Activated CD4-positive, alpha-beta T cell treated with anti-CD3 and anti-CD28 coated beads, Interleukin-10, Interleukin-2, amounts not matched to agents 100 ng/mL and 50 ng/mL, durations not matched to agents 16 hours and 8 hours (primary cell): ENCODE results near the gene DPP7.

Source experiments
- DNase-seq: peaks from one replicate; pipeline ENCODE4 v3.0.0-alpha.2; 2020

DPP7 gene

DNA sequence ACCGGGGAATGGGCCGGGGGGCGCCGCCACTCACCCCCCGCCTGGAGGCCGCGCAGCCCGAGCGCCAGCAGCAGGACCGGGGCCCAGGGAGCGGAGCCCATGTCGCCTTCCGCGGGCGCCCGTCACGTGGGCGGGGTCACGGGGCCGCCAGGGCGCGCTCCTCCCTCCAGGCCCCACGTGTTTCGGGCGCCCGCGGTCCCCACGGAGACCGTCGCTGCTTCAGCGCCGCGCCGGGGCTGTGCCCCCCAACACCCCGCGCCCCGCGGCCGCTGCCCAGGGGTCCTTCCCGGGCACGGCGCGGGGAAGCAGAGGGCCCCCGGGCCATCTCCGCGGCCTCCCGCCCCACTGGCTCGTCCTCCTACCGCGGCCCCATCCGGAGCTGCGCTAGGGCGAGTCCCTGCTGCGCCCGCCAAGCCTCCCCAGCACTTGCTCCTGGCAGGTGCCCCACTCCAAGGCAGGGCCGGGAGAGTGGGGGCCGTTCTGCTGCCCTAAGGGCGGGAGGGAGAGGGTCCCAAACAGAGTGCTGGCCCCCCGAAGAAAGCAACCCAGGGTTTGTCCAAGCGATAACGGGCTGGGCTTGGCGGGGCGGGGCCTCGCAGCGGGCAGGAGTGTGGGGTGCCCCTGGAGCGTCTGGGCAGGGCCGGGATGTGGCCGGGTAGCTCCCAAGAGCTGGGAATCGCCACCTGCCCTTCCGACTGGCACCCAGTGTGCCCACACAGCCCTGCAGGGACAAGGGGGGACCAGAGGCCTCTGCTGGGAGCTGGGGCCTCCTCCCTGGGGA lies at the start of gene DPP7:
Gene DPP7 (minus strand): TSS at position 121 of the 781 bp plus-strand sequence. CDS start 20 bp downstream, at position 101.
- DNase-seq = peak; percentile 85

DNA sequence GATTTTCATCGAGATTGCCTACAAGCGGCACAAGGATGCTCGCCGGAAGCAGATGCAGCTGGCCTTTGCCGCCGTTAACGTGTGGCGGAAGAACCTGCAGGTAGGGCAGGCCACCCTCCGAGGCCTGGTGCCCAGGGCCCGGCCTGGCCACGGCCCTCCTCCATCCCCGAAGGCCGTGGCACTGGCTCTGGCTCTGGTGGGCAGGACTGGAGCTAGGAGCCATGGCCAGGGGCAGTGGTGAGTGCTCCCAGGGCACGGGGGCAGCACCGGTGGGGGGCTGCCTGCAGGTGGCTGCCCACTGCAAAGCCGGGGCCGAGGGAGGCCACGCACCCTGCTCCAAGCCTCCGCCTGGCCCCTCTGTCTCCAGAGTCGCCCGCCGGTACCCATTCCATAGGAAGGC lies 49.3 kb upstream of the DPP7 start:
- DNase-seq = no peak

DNA sequence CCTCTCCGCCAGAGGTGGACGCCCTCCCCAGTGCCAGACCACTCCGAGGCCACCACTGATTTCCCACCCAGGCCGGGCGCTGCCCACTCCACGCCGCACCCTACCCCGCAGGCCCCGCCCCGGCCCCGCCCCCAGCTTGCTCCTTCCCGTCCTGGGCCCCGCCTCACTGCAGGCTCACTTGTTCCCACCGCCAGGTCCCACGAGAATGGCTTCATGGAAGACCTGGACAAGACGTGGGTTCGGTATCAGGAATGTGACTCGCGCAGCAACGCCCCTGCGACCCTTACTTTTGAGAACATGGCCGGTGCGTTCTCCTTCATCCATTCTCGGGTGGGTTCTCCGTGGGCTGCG lies 48.8 kb upstream of the DPP7 start:
- DNase-seq = no peak

DNA sequence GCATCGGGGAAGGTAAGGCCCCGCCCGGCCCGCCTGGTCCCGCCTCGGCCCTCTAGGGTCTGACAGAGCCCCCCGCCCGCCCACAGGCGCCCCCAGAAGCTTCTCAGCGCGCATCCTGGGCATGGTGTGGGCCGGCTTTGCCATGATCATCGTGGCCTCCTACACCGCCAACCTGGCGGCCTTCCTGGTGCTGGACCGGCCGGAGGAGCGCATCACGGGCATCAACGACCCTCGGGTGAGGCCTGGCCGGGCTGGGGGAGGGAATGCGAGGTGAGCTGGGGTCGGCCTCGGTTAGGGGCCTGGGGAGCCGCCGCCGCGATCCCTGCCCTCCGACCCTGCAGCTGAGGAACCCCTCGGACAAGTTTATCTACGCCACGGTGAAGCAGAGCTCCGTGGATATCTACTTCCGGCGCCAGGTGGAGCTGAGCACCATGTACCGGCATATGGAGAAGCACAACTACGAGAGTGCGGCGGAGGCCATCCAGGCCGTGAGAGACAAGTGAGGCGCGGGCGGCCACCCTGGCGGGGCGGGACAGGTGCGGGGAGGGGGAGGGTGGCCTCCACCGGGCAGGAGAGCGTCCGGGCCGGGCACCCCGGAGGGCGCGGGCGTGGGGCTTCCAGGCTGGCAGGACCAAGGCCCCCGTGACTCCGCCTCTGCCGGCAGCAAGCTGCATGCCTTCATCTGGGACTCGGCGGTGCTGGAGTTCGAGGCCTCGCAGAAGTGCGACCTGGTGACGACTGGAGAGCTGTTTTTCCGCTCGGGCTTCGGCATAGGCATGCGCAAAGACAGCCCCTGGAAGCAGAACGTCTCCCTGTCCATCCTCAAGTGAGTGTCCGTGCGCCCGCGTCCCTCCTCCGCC lies 48.2 kb upstream of the DPP7 start:
- no peak for DNase-seq

DNA sequence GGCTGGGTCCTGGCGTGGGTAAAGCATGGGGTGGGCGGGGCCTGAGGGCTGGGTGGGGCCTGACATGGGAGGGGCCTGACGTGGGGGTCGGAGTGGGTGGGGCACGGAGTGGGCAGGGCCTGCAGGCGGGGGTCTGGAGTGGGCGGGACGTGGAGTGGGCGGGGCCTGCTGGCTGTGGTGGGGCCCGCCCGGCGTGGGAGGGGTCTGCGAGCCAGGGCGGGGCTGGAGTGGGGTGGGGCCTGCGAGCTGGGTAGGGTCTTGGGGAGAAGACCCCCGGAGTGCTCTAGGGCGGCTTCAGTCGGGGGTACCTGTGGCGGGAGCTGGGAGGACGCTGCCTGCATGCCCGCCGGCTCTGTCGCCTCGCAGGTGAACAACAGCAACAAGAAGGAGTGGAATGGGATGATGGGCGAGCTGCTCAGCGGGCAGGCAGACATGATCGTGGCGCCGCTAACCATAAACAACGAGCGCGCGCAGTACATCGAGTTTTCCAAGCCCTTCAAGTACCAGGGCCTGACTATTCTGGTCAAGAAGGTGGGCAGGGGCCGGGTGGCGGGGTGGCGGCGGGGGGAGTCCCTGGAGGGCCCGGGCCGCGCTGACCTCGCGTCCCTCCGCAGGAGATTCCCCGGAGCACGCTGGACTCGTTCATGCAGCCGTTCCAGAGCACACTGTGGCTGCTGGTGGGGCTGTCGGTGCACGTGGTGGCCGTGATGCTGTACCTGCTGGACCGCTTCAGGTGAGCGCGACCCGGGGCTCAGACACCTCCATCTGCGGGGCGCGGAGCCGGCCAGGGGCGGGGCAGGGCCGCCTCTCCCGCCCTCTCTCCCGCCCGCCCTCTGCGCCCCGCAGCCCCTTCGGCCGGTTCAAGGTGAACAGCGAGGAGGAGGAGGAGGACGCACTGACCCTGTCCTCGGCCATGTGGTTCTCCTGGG lies 47.3 kb upstream of the DPP7 start:
- DNase-seq = no peak

DNA sequence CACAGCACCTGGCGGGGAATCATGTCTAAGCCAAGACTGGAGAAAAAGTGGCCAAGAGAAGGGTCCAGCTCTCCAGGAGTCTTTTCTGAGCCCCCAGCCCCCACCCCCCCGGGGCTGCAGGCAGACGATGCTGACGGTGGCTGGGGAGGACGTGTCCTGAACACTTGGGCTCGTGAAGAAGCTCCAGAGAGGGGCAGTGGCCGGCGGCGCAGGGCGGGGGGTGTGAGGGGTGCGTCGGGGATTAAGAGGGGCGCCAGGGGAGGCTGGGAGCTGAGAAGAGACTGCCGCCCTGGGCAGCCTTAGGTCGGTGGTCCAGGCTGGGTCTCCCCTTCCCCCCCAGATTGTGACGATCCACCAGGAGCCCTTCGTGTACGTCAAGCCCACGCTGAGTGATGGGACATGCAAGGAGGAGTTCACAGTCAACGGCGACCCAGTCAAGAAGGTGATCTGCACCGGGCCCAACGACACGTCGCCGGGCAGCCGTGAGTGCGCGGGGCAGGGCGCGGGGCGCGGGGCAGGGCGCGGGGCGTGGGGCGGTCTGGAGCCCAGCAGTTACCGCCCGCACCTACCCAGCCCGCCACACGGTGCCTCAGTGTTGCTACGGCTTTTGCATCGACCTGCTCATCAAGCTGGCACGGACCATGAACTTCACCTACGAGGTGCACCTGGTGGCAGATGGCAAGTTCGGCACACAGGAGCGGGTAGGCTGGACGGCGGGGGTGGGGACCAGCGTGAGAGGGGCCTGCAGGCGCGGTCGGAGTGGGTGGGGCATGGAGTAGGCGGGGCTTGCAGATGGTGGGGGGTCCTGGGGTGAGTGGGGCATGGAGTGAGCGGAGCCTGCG lies 46.4 kb upstream of the DPP7 start:
- no peak for DNase-seq

DNA sequence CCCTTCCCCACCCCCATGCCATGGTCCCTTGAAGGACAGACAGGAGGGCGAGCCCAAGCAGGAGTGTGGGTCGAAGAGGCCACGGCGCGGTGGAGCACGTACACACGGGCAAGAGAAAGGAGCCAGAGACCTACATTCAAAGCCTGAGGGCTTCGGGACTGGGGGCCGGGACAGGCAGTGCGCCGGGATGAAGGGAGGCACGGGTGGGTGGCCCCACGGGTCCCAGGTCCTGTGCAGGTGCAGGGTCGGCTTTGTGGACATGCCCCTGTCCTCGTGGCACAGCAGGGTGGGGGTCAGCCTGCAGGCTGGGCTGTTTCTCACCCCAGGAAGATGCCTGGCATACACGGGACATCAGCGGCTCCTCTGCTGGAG lies 45.5 kb upstream of the DPP7 start:
- no peak for DNase-seq

DNA sequence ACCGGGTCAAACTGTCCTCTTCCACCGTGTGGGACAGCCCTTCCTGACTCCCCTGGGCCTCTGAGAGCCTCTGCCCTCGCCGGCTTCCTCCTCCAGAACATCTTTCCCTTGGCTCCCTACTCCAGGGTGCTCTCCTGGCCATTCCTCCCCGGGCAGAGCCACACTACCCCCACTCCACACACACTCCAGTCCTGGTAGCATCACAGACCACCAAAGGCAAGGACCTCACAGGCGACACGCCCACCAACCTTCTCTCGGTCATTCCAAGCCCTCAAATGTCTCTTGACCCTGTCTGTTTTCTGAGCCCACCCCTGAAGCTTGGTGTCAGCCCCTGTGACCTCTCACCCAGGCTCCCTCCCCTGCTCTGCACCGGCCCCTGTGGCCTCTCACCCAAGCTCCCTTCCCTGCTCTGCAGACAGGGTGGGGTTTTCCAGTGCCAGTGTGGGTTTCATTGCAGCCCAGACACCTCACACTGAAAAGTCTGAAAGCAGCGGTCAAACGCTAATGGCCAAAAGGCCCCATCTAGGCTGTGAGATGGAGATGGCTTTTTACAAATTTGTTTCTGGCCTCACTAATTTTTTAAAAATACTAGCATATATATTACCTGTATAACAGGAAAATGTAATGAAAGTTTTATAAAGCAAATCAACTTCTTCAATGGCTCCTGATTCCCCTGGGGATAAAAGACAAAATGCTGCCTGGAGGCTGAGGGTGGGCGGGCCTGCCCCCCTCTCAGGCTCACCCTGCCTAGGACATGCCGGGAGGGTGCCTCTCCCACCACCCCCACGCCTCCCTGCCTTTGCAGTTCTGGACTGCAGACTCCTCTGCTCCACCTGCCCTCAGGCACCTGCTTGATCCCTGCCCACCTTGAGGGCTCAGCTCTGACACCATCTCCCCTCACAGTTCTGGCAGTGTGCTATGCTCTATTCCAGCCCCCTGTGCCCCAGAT lies 44.8 kb upstream of the DPP7 start:
- no peak for DNase-seq

DNA sequence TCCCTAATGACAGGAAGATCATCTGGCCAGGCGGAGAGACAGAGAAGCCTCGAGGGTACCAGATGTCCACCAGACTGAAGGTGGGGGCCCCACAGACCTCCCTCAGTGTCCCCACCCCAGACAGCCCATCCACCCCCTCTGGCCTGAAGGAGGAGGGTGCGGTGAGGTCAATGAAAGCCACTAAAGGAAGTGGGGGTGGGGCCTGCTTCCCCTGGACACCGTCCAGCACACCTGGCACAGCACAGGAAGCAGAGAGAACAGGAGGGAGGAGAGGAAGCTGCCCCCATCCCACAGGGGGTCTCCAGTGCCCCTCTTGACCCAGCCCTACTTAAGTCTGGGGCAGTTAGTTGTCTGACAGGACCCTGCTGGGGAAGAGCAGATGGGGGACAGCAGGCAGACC lies 44.1 kb upstream of the DPP7 start:
- DNase-seq = no peak

DNA sequence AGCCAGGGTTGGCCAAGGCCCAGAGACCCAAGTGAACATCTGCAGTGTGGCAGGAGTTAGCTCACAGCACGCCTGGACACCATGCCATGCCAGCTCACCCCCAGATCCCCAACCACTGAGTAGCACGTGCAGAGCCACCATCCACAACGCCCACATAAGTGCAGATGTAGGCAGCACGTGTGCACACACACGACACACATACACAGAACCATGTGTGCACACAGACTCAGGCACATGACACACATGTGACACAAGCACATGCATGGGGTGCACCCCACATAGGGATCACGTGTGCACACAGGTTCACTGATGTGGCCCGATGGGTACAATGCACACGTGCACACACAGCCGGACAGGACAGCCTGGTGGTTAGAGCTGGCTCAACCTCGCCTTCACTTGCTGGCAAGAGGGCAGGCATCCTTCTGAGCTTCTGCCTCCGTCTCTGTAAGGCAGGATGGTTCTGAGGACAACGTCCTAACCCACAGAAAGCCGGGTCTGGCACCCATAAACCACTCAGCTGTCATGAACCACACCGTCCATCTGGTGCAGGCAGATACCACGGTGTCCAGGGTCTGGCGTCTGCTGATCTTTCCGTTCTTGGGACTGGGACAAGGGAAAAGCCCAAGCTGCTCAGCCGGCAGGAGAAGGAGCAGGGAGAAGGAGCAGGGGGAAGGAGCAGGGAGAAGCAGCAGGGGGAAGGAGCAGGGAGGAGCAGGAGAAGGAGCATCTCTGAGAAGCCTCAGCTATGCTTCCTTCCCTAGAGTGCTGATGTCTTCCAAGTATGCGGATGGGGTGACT lies 43.3 kb upstream of the DPP7 start:
- DNase-seq = no peak

DNA sequence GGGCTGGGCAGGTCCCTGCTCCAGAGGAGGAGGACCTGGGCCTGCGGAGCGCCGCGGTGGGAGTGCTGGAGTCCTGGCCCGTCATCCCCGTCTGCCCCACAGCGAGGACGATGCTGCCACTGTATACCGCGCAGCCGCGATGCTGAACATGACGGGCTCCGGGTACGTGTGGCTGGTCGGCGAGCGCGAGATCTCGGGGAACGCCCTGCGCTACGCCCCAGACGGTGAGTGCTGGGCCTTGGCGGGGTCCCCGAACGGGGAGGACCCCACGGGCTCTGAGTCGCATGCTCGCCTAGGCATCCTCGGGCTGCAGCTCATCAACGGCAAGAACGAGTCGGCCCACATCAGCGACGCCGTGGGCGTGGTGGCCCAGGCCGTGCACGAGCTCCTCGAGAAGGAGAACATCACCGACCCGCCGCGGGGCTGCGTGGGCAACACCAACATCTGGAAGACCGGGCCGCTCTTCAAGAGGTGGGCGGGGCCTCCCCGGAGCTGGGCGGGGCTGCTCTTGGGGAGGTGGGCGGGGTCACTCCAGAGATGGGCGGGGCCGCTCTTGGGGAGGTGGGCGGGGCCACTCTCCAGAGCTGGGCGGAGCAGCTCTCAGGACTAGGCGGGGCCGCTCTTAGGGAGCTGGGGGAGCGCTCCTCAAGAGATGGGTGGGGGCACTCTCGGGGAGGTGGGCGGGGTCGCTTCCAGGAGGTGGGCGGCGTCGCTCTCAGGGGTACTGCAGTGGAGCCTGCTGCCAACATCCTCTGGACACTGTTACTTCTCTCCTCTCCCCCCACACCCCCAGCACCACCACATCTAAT lies 42.2 kb upstream of the DPP7 start:
- DNase-seq = peak; percentile 68

DNA sequence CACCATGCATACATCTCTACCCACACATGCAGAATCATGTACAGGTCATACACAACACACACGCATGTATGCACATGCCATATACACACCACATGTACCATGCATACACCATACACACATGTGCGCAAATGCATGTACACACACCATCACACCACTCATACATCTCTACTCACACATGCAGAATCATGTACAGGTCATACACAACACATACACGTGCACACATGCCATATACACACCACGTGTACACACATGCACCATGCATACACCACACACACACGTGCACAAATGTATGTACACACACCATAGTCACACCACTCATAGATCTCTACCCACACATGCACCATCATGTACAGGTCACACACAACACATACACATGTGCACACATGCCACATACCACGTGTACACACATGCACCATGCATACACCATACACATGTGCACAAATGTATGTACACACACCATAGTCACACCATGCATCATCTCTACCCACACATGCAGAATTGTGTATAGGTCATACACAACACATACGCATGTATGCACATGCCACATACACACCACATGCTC lies 38.4 kb upstream of the DPP7 start:
- no peak for DNase-seq

DNA sequence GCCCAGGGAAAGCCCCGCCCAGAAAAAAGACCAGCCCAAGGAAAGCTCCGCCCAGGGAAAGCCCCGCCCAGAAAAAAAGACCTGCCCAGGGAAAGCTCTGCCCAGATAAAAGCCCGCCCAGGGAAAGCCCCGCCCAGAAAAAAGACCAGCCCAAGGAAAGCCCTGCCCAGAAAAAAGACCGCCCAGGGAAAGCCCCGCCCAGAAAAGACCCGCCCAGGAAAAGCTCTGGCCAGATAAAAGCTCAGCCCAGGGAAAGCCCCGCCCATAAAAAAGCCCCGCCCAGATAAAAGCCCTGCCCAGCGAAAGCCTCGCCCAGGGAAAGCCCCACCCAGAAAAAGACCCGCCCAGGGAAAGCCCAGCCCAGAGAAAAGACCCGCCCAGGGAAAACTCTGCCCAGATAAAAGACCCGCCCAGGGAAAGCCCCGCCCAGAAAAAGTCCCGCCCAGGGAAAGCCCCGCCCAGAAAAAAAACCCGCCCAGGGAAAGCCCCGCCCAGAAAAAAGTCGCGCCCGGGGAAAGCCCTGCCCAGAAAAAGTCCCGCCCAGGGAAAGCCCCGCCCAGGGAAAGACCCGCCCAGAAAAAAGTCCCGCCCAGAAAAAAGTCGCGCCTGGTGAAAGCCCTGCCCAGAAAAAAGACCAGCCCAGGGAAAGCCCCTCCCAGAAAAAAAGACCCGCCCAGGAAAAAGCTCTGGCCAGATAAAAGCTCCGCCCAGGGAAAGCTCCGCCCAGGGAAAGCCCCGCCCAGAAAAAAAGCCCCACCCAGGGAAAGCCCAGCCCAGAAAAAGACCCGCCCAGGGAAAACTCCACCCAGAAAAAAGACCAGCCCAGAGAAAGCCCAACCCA lies 36.3 kb upstream of the DPP7 start:
- DNase-seq = peak; percentile 84

DNA sequence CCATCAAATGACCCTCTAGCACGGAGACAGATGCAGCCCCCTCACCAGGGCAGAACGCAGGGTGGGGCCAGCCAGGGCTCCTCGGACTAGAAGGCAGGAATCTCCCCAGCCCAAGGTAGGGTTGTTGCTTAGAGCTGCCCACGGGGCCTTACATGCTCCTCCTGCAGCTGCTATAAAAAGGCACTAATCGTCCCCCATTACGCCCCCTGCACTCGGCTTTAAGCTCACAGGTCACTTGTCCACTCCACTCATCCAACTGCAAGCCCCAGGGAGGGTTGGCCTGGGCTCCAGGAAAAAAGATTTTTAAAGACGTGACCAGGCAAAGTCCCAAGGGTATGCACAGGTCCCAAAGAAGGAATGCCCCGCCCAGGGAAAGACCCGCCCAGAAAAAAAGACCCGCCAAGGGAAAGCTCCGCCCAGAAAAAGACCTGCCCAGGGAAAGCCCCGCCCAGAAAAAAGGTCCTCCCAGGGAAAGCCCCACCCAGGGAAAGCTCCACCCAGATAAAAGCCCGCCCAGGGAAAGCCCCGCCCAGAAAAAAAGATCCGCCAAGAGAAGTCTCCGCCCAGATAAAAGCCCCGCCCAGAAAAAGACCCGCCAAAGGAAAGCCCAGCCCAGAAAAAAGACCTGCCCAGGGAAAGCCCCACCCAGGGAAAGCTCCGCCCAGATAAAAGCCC lies 35.5 kb upstream of the DPP7 start:
- peak; percentile 76 for DNase-seq

DNA sequence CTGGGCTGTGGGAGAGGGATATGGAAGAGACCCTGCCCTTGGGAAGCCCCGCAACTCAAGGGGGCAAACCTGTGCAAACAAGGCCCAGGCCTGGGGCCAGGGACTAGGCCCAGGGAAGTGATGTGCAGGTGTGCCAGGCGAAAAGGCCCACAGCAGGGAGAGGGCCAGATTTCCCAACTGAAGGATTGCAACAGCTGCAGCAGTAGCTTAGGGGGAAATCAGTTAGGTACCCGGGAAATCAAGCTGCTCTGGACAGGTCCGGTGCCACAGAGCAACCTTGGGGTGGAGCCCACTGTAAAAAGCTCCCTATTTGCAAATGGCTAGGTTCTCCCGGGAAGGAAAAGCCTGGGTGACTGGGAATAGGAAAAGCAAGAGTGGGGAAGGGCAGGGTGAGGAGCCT lies 34.8 kb upstream of the DPP7 start:
- no peak for DNase-seq

DNA sequence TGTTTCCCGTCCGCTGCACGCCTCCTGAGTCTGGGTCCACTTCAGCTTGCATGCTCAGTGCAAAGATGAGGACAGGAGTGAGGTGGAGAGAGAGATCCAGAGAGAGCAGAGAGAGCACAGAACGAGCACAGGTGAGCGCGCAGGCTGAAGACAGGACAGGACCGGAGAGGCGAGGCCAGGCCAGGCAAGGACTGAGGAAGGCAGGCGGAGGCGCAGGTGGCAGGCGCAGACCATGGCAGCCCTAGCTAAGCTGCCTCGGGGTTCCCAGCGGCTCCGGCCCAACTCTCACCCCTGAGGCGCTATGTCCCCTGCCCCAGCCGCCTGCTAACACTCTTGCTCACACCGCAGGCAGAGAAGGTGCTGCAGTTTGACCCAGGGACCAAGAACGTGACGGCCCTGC lies 34.1 kb upstream of the DPP7 start:
- DNase-seq = no peak

DNA sequence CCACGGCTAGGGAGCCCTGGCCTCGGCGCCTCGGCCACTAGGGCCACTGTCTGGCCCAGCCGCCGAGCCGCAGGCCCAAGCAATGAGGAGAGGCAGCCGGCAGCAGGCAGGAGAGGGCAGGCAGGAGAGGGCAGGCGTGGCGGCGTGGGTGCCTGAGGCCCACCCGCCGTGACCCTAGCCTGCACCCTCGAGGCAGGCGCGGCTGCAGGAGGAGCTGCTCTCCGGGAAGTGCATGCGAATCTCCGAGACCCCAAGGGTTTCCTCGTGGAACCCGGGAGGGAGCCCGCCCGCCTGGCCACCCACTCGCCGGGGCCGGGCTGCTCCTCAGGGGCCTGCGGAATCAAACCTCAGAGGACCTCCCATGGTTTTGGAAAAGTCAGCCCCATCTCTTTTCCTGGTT lies 33.7 kb upstream of the DPP7 start:
- no peak for DNase-seq

DNA sequence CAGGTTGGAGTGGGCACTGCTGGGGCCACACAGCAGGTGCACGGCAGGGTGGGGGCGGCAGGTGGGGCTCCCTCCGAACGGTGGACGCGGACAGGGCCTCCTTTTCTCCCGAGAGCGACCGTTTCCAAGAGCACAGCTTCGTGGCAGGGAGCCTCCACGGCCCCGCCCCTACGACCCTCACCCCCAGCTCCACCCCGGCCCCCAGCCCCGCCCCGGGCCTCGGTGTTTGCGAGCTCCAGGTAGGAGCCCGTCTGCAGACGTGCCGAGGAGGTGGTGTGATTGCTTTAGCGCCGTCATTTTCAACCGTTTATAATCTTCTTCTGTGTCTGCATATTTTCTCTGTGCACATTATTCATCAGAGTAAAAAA lies 33.2 kb upstream of the DPP7 start:
- DNase-seq = no peak
